PC-9 (cell line): ENCODE measurements around the gene HSP90AB1. TPM values are rescaled to one million over a fixed set of nuclear protein-coding genes. Genes with fewer than 3 reads are reported as not detected.
A peak's percentile ranks its signal among the peaks of the same experiment; 100 is the strongest.

Experiments
- BruUV-seq: library from RNA; stranded (reverse); fragments of 400-500 nt; replicated peaks from 2 replicates; lab custom pipeline; 2021; lab: Mats Ljungman, UMichigan
- CTCF ChIA-PET: fragments of 300-600 bp; sonication (Branson Sonifier 250); formaldehyde crosslinking; loops from one replicate; lab custom pipeline; 2022; ENCODE audit warnings: antibody characterized with exemption; lab: Charles Lee
- POLR2A ChIA-PET: fragments of 300-600 bp; sonication (Branson Sonifier 250); formaldehyde crosslinking; loops from one replicate; lab custom pipeline; 2022; ENCODE audit warnings: antibody characterized with exemption; ENCODE audit not compliant: unreplicated experiment; lab: Charles Lee
- DNase-seq, 2 experiments: peaks; one replicate each; pipeline versions ENCODE4 v3.0.0 to v3.0.0-alpha.2; 2015 to 2022; ENCODE audit warnings: mixed read lengths in 1 of 2
- H2AFZ ChIP-seq: fragments of 200-600 bp; sonication (generic); 2 replicates; pipeline ENCODE4 v1.8.1; 2017; ENCODE audit warnings: antibody characterized with exemption
- H3F3A ChIP-seq: fragments of 200-600 bp; sonication (generic); 2 replicates; pipeline ENCODE4 v1.8.1; 2017; ENCODE audit warnings: antibody characterized with exemption, mild to moderate bottlenecking, low read depth; ENCODE audit not compliant: insufficient read depth
- H3K27ac ChIP-seq: fragments of 200-600 bp; sonication (generic); 2 replicates; pipeline ENCODE4 v1.6.1; 2016; ENCODE audit warnings: mixed run types
- H3K27me3 ChIP-seq: fragments of 200-600 bp; sonication (generic); 2 replicates; pipeline ENCODE4 v1.6.1; 2016; ENCODE audit warnings: low read depth, mixed run types; ENCODE audit not compliant: insufficient read depth
- H3K36me3 ChIP-seq: fragments of 200-600 bp; sonication (generic); 2 replicates; pipeline ENCODE4 v1.6.1; 2016; ENCODE audit warnings: low read depth, mixed run types
- H3K4me1 ChIP-seq: fragments of 200-600 bp; sonication (generic); replicated peaks from 2 replicates; pipeline ENCODE4 v1.6.1; 2016; ENCODE audit warnings: mixed run types; ENCODE audit not compliant: insufficient read depth
- H3K4me2 ChIP-seq: fragments of 200-600 bp; sonication (generic); 2 replicates; pipeline ENCODE4 v1.6.1; 2017; ENCODE audit warnings: mixed run types
- H3K4me3 ChIP-seq: fragments of 200-600 bp; sonication (generic); 2 replicates; pipeline ENCODE4 v1.6.1; 2016; ENCODE audit warnings: mixed run types
- H3K79me2 ChIP-seq: fragments of 200-600 bp; sonication (generic); 2 replicates; pipeline ENCODE4 v1.6.1; 2017; ENCODE audit warnings: low read depth, mixed run types
- H3K9me2 ChIP-seq: fragments of 200-600 bp; sonication (generic); 2 replicates; pipeline ENCODE4 v1.8.1; 2017; ENCODE audit warnings: mild to moderate bottlenecking; ENCODE audit not compliant: insufficient read depth
- H3K9me3 ChIP-seq: fragments of 200-600 bp; sonication (generic); 2 replicates; pipeline ENCODE4 v1.8.1; 2016; ENCODE audit warnings: low read depth; ENCODE audit not compliant: insufficient read depth
- H4K20me1 ChIP-seq: fragments of 200-600 bp; sonication (generic); 2 replicates; pipeline ENCODE4 v1.8.1; 2017; ENCODE audit not compliant: insufficient read depth
- CTCF ChIP-seq: fragments of 200-600 bp; sonication (generic); conservative IDR thresholded peaks from 2 replicates; pipeline ENCODE4 v1.6.1; 2017; ENCODE audit warnings: mixed run types, antibody characterized with exemption, mild to moderate bottlenecking, moderate library complexity
- EZH2 ChIP-seq: fragments of 200-600 bp; sonication (generic); IDR thresholded peaks from 2 replicates; pipeline ENCODE4 v1.8.0; 2017; ENCODE audit warnings: antibody characterized with exemption, low read depth
- intact Hi-C: fragments of 100-400 bp; cut with micrococcal nuclease; formaldehyde crosslinking; loops from one replicate; pipeline ENCODE4 v1.10.0; 2022; ENCODE audit not compliant: unreplicated experiment
- total RNA-seq: library from RNA; stranded (reverse); gene quantifications from 2 replicates; pipeline ENCODE4 v1.2.3, GENCODE V29; 2021

The HSP90AB1 gene
- total RNA-seq, 1 experiment from 2014 or later = 1,136 TPM

- no peaks in the 10 kb centered on the region; the same call in 1 of the 2 replicates for H4K20me1 ChIP-seq
- H3K9me3 ChIP-seq = no peaks in the 10 kb centered on the region
- peaks cover 15% of the 10 kb centered on the region for H3K4me1 ChIP-seq
- peak in 1 of 2 experiments; percentile 53 for DNase-seq
- no peak for TF ChIP-seq EZH2
- peak; percentile 92 for TF ChIP-seq CTCF
- H3K4me2 ChIP-seq = no peak overlapping the region
- H3F3A ChIP-seq = peaks cover 18% of the 10 kb centered on the region; the same call in 1 of the 2 replicates
- H3K36me3 ChIP-seq = no peaks in the 10 kb centered on the region
- H3K27ac ChIP-seq = no peak overlapping the region
- no peaks in the 10 kb centered on the region for H3K9me2 ChIP-seq
- H2AFZ ChIP-seq = no peak overlapping the region
- H3K4me3 ChIP-seq = no peak overlapping the region
- H3K79me2 ChIP-seq = peaks cover 14% of the 10 kb centered on the region
- H3K27me3 ChIP-seq = no peaks in the 10 kb centered on the region; the same call in 1 of the 2 replicates
- BruUV-seq = no TSS peak
- intact Hi-C loops = loop anchor here (1.0 to 5.0 kb wide), 4 partner anchors 37 to 189 kb away; partner anchors contain the start of gene CDC5L
- ChIA-PET CTCF (interaction anchor here (1.6 to 1.8 kb wide), 2 partner anchors 69 to 172 kb away, joined by 3 to 14 read pairs; no protein-coding TSS in a partner anchor), POLR2A (interaction anchor here (0.6 kb wide), 1 partner anchor 63 kb away, joined by 3 read pairs; no protein-coding TSS in a partner anchor)
Measured at GRCh38 chr6:44268095-44268628, 21.3 kb downstream of the HSP90AB1 start.

GRCh38 chr6:44269178-44269920 is 22.4 kb downstream of the HSP90AB1 start:
- Histone ChIP-seq H3K9me2 (no peaks in the 10 kb centered on the region), H3K9me3 (no peaks in the 10 kb centered on the region), H3K27me3 (no peaks in the 10 kb centered on the region; the same call in 1 of the 2 replicates), H3K4me3 (no peak overlapping the region), H4K20me1 (no peaks in the 10 kb centered on the region), H3K27ac (no peak overlapping the region), H3K36me3 (no peaks in the 10 kb centered on the region), H3F3A (peaks cover 18% of the 10 kb centered on the region; the same call in 1 of the 2 replicates), H3K4me2 (no peak overlapping the region), H2AFZ (no peak overlapping the region), H3K4me1 (peaks cover 3% of the 10 kb centered on the region), H3K79me2 (peaks cover 5% of the 10 kb centered on the region)
- TF ChIP-seq EZH2 = no peak
- TF ChIP-seq CTCF = no peak
- intact Hi-C loops = loop anchor here (2.0 to 5.0 kb wide), 3 partner anchors 35 to 188 kb away; partner anchors contain the start of gene CDC5L
- CTCF ChIA-PET = interaction anchor here (0.6 to 1.8 kb wide), 2 partner anchors 67 to 179 kb away, joined by 3 to 14 read pairs; no protein-coding TSS in a partner anchor
- BruUV-seq = no TSS peak
- DNase-seq = no peak
- POLR2A ChIA-PET = no interaction called here

GRCh38 chr6:44269921-44270525 is 23.1 kb downstream of the HSP90AB1 start, which contains the start of gene TMEM151B:
Gene TMEM151B, plus strand, starts transcription at chr6:44270450. Its CDS starts 293 bp downstream, at chr6:44270743.
- no peaks in the 10 kb centered on the region for H3K36me3 ChIP-seq
- H2AFZ ChIP-seq = no peak within 1 kb of the TSS
- no peak within 1 kb of the TSS for H3K4me2 ChIP-seq
- no TSS peak for BruUV-seq
- intact Hi-C loops = loop anchor here (2.0 to 5.0 kb wide), 3 partner anchors 35 to 187 kb away; partner anchors contain the start of gene CDC5L
- POLR2A ChIA-PET = no interaction called here
- H3K9me3 ChIP-seq = no peaks in the 10 kb centered on the region
- H3K27ac ChIP-seq = no peak within 1 kb of the TSS
- H3K79me2 ChIP-seq = no peaks in the 10 kb centered on the region
- DNase-seq = no peak
- no peaks in the 10 kb centered on the region for H4K20me1 ChIP-seq
- no peaks in the 10 kb centered on the region for H3K9me2 ChIP-seq
- CTCF ChIA-PET = no interaction called here
- H3F3A ChIP-seq = peaks cover 18% of the 10 kb centered on the region; the same call in 1 of the 2 replicates
- H3K4me3 ChIP-seq = no peak within 1 kb of the TSS
- no peaks in the 10 kb centered on the region for H3K4me1 ChIP-seq
- TF ChIP-seq CTCF (no peak), EZH2 (no peak)
- no peaks in the 10 kb centered on the region; the same call in 1 of the 2 replicates for H3K27me3 ChIP-seq
